HUDEP-2 (cell line): ENCODE measurements around the gene TAX1BP1.

Experiments
- DNase-seq, 76 experiments: peaks; one replicate each; lab custom pipeline; 2025; ENCODE audit not compliant: unreplicated experiment in 76 of 76; lab: John Stamatoyannopoulos, UW

The TAX1BP1 gene

GRCh38 chr7:27873981-27874957, 134.3 kb downstream of the TAX1BP1 start:
- DNase-seq, result no peak

GRCh38 chr7:27875061-27875460, 135.1 kb downstream of the TAX1BP1 start:
- no peak for DNase-seq

GRCh38 chr7:27875832-27876231, 135.9 kb downstream of the TAX1BP1 start:
- DNase-seq, result no peak

GRCh38 chr7:27876756-27877155, 136.8 kb downstream of the TAX1BP1 start:
- DNase-seq, result no peak
